Pons (tissue), 1 donor: ENCODE results near the gene DAB1.

ENCODE experiments used
- DNase-seq: peaks from one replicate; pipeline ENCODE4 v3.0.0-alpha.2; 2016; ENCODE audit warnings: low spot score

The DAB1 gene

DNA sequence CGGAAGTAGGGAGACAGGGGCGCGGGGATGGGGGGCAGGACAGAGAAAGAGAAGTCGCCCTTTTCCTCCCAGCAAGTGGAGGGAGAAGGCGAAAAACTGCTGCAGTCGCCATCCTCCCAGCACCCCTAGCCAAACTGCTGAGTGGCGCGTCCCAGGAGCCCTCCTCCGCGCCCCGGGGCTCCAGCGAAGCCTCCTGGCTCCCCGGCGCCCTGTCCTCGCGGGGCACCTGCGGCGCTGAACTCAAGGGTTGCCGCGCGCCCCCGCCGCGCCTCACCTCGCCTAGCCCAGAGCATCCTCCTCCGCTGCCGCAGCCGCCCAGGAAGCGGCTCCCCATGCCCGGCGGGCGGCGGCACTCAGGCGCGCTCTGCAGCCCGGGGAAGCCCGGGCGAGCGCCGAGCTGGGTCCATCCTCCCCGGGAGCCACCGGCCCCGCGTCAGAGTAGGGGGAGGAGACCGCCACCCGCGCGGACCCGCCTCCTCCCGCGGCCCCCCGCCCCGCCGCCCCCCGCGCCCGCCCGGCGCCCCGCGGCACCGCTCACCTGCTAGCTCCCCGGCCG, at the start of gene DAB1:
DAB1 (minus strand) TSS at position 405 of the 556 bp plus-strand sequence. CDS start 133,030 bp downstream, outside the sequence.
- no peak for DNase-seq

- no peak for DNase-seq
These were observed 49.6 kb upstream of the DAB1 start for GRCh38 chr1:57473448-57473847.

- DNase-seq: no peak
These were observed 48.1 kb upstream of the DAB1 start for GRCh38 chr1:57471995-57472394.

DNA sequence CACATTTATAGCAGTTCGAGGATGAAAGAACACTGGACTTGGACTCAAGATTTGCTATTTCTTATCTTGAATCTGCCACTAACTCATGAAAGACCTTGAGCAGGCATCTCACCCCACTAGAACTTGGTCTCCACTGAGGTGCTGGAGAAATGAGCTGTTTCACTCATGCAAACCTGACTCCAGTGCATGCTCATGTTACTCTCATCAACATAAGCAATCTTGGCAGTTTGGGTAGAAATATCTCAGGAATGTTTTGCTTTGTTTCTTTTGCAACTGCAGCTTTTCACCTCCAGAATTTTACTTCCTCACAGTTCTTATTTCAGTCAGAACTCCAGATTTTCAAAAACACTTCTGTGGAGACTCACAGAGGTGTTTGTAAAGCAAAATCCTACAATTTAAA, 46.2 kb upstream of the DAB1 start:
- no peak for DNase-seq

- DNase-seq: no peak
These were observed 45.0 kb upstream of the DAB1 start for GRCh38 chr1:57468641-57469523.

GRCh38 chr1:57467830-57468229, 44.0 kb upstream of the DAB1 start:
- no peak for DNase-seq

- DNase-seq: peak; percentile 73
These were observed 40.9 kb upstream of the DAB1 start for GRCh38 chr1:57464756-57465155.

- no peak for DNase-seq
These were observed 39.5 kb upstream of the DAB1 start for GRCh38 chr1:57463343-57463742.

- no peak for DNase-seq
These were observed 37.5 kb upstream of the DAB1 start for GRCh38 chr1:57461405-57461804.

GRCh38 chr1:57451516-57451915, 27.7 kb upstream of the DAB1 start:
- DNase-seq: no peak

DNA sequence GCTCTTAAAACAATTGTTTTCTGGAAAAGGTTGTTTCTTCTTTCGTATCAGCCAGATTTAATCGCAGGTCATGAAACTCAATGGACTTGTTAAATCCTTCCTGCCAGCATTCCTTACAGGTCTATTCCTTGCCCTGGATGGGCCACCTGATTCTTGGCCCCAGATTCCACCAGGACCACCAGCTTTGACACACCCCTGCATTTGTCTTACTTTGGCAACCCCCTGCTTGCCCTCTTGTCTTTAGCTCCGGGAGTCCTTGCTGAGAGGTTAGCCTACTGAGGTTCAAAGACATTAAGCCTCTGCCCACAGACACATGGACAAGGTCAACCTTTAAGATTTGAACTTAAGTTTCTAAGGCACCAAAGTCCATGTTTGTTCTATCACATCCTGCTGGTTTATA, 27.1 kb upstream of the DAB1 start:
- no peak for DNase-seq

- no peak for DNase-seq
These were observed 23.7 kb upstream of the DAB1 start for GRCh38 chr1:57447551-57447950.

DNA sequence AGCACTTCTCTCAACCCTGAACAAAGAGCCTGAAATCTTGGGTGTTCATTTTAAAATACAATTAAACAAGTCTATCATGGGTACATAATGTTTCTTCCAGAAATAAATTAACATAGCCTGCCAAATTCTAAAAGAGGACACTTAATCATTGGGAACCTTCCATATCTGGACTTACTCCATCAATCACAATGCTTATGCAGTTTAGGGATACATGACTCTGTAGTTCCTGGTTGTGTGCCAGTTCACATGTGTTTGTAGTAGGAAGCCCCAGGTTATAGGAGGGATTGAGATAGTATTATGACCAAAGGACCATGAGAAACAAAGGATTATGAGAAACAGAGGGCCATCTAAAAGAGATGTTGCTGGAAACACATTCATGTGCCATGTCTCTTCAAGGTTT, 19.1 kb upstream of the DAB1 start:
- DNase-seq: no peak

DNA sequence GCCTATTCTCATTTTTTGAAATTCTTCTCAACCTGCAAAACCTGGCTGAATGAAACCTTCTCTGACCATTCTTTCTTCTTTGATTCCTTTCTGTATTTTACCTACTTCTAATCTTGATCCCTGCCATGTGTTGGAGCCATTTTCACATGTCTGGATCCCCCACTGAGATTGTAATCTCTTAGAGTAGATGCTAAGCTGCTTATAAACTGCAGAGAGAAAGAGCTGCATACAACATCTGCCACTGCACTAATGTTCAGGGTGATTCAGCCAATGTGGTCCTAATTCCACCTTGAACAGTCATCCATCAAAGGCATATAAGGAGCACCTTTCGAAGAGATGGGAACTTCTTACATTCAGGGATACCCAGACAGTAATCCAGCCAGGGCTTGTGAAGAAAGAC, 16.2 kb upstream of the DAB1 start:
- no peak for DNase-seq

DNA sequence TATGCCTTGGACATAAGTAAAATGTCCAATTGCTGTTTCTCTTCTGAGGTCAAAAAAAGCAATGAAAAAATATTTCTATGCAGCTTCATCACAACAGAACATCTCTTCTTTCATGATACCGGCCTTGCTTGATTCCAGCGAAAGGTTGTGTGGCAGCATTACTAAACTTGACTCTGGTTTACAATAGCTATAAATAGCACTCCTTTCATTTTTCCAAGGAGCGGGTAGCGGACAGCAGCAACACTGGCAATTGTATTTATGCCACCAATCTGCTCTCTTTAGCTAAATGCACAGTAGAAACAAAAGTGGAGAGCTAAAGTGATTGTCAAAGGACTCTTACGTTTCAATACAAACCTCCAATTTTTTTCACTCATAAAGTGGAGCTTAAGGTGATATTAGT, 7.5 kb upstream of the DAB1 start:
- DNase-seq: no peak

DNA sequence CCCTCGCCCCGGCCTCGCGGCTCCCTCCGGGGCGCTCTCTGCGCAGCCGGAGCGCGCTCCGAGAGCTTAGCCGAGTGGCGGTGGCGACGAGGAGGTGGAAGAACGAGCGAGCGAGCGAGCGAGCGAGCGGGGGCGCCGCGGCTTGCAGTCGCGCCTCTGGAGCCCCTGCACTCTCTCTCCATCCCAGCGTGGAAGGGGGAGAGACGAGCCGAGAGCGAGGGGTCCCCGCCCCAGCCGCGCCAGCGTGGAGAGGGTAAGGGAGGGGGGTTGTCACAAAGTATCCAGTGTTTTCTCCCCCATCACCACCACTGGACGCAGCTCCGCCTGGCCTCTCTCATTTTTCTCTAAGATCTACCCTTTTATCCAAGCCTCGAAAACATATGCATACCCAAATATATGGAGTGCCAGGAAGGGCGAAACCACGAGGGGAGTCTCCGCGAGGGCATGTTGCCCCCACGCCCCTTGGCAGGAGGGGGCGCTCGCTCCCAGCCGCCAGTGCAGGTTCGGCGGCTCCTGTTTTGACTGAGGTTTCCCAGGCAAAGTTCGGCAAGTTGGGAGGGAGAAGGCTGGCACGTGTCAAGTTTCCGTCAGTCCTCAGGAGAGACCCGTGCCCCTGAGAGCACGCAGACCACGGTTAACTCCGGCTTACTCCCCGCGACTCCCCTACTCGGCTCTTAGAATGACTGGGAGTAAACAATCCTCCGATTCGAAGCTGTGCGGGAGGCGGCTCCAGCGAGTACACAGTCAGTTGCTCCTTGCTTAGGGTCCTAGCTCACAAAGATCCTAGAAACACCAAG, 569 bp upstream of the DAB1 start:
- DNase-seq: no peak

GRCh38 chr1:57423135-57423655, 665 bp downstream of the DAB1 start:
- DNase-seq: no peak

DNA sequence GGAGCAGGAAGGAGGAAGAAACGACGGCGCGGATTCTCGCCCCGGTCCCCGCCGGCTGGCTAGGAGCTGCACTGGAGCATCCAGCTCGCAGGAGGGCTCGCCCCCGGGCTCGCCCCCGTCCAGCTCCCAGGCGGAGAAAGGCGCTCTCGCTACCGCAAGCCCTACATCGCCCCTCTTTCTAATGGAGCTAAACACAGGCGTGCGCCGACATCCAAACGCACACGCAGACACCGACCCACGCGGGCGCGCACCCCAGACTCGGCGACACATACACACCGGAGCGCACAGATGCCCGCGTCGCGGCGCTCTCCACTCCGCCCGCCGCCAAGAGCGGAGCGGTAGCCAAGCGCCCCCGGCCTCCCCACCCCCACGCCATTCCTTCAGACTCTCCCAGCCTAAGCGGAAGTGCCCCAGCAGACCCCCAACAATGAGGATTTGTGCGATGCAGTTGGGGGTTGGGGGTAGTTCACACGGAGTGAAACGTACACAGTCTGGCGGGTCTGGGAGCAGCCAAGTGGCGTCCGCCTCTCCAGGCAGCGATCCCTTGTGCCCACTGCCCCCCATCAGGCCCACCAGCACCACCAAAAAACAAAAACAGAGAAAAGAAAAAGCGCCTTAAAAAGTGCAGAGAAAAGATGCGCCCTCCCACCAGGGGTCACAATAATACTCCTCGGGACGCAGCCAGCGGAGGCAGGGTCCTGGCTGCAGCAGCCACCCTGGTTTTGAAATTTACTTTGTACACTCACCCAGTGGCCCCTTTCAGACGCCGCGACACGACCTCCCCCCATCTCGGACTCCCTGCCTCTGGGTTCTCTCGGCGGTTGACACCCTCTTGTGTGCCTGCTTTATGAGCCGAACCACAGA, 1.4 kb downstream of the DAB1 start:
- no peak for DNase-seq

- no peak for DNase-seq
These were observed 2.1 kb downstream of the DAB1 start for GRCh38 chr1:57421806-57422205.

- no peak for DNase-seq
These were observed 2.7 kb downstream of the DAB1 start for GRCh38 chr1:57420981-57421785.

- no peak for DNase-seq
These were observed 4.9 kb downstream of the DAB1 start for GRCh38 chr1:57418971-57419370.
